Tibial artery (tissue), 4 donors: ENCODE measurements around the gene SPATS1.

Source experiments
- DNase-seq, 2 donors: peaks; one replicate each; pipeline ENCODE4 v3.0.0-alpha.2; 2019
- H3K27ac ChIP-seq, 2 donors: fragments of 200-600 bp; sonication (generic) in 1 of 2; 1 replicate in 1 of 2; 2 replicates in 1 of 2; pipeline ENCODE4 v1.5.1; 2018 to 2019; ENCODE audit warnings: mild to moderate bottlenecking in 1 of 2
- H3K27me3 ChIP-seq, 2 donors: fragments of 200-600 bp; sonication (generic) in 1 of 2; one replicate each; pipeline versions ENCODE4 v1.5.1 to v1.6.0; 2016 to 2019
- H3K36me3 ChIP-seq, 3 donors: fragments of 200-600 bp; sonication (generic) in 2 of 3; one replicate each; pipeline ENCODE4 v1.5.1; 2016 to 2019; ENCODE audit warnings: mild to moderate bottlenecking in 2 of 3
- H3K4me1 ChIP-seq, 4 donors: fragments of 200-600 bp; sonication (generic) in 2 of 4; 1 replicate in 3 of 4; 2 replicates in 1 of 4; pipeline ENCODE4 v1.5.1; 2016 to 2019
- H3K4me3 ChIP-seq, 2 donors: fragments of 200-600 bp; sonication (generic) in 1 of 2; 1 replicate in 1 of 2; 2 replicates in 1 of 2; pipeline ENCODE4 v1.5.1; 2018 to 2019; ENCODE audit warnings: mild to moderate bottlenecking in 2 of 2
- H3K9me3 ChIP-seq, 3 donors: fragments of 200-600 bp; sonication (generic) in 1 of 3; one replicate each; pipeline ENCODE4 v1.5.1; 2016 to 2019
- CTCF ChIP-seq, 2 experiments: fragments of 200-600 bp in 1 of 2; fragments of 450-650 bp in 1 of 2; IDR thresholded peaks; one replicate each; pipeline ENCODE4 v1.5.1; 2017 to 2019; ENCODE audit warnings: antibody characterized with exemption in 2 of 2, mild to moderate bottlenecking in 1 of 2, moderate library complexity in 1 of 2
- intact Hi-C: fragments of 100-400 bp; cut with DNase I; formaldehyde crosslinking; loops from one replicate; pipeline ENCODE4 v1.15.0; 2023; ENCODE audit warnings: low total_unique reads

SPATS1 gene

GRCh38 chr6:44387346-44388134, 45.1 kb downstream of the SPATS1 start, which contains the start of gene CDC5L:
Gene CDC5L, plus strand, starts transcription at chr6:44387706. Its CDS starts 118 bp downstream, at chr6:44387824.
- peak; percentile 96 to 98 for DNase-seq
- Histone ChIP-seq H3K4me1 (peaks cover 4 to 46% (median 17%) of the 10 kb centered on the region in 4 donors), H3K27me3 (no peaks in the 10 kb centered on the region), H3K9me3 (no peaks in the 10 kb centered on the region), H3K27ac (peak within 1 kb of the TSS; percentile 95 to 98), H3K36me3 (peaks cover 10 to 14% (median 14%) of the 10 kb centered on the region in 3 donors), H3K4me3 (peak within 1 kb of the TSS; percentile 68 to 94)
- no peak for TF ChIP-seq CTCF (IDR thresholded peaks at IDR 0.05)
- intact Hi-C loops = loop anchor here (5.0 kb wide), 1 partner anchor 120 kb away; the partner anchor contains the start of gene NFKBIE

GRCh38 chr6:44388135-44388487, 45.7 kb downstream of the SPATS1 start:
- Histone ChIP-seq H3K9me3 (no peaks in the 10 kb centered on the region), H3K27ac (peak overlapping the region; percentile 95 to 98), H3K36me3 (peaks cover 16 to 19% (median 18%) of the 10 kb centered on the region in 3 donors), H3K4me1 (peaks cover 4 to 46% (median 17%) of the 10 kb centered on the region in 4 donors), H3K4me3 (peak overlapping the region; percentile 68 to 94), H3K27me3 (no peaks in the 10 kb centered on the region)
- no peak for TF ChIP-seq CTCF (IDR thresholded peaks at IDR 0.05)
- intact Hi-C loops = loop anchor here (5.0 kb wide), 1 partner anchor 121 kb away; the partner anchor contains the start of gene NFKBIE
- DNase-seq = no peak

DNA sequence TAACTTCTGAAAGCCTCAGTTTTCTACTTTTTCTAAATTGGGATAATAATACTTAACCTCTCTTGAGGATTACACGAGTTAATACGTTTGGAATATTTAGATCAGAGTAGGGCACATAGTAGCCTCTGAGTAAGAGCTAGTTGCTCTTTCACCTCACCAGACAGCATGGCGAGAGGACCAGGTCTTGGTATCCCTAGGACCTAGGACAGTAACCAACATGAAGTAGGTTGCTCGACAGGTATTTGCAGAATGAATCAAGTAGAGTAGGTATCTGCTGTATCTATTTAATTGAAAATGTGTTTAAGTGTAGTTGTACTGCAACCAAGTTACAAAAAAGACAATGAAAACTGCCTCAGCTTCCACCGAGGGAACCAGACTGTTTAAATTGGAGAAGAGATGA, 46.4 kb downstream of the SPATS1 start:
- H3K4me3 ChIP-seq = peak overlapping the region; percentile 68 to 94
- H3K4me1 ChIP-seq = peaks cover 4 to 46% (median 17%) of the 10 kb centered on the region in 4 donors
- peaks cover 23 to 27% (median 25%) of the 10 kb centered on the region in 3 donors for H3K36me3 ChIP-seq
- no peak for DNase-seq
- no peaks in the 10 kb centered on the region for H3K27me3 ChIP-seq
- H3K27ac ChIP-seq = peak overlapping the region; percentile 95 to 98
- no peak for TF ChIP-seq CTCF (IDR thresholded peaks at IDR 0.05)
- intact Hi-C loops = loop anchor here (5.0 kb wide), 1 partner anchor 122 kb away; the partner anchor contains the start of gene NFKBIE
- H3K9me3 ChIP-seq = no peaks in the 10 kb centered on the region

- no peak for TF ChIP-seq CTCF (IDR thresholded peaks at IDR 0.05)
These were observed 47.8 kb downstream of the SPATS1 start for GRCh38 chr6:44390158-44390683.

More at GRCh38 chr6:44390158-44390683, 47.8 kb downstream of the SPATS1 start:
- Histone ChIP-seq H3K4me3 (no peak overlapping the region), H3K27me3 (no peaks in the 10 kb centered on the region), H3K27ac (no peak overlapping the region), H3K36me3 (peaks cover 33 to 40% (median 38%) of the 10 kb centered on the region in 3 donors), H3K4me1 (peaks cover 4 to 43% (median 17%) of the 10 kb centered on the region in 4 donors), H3K9me3 (no peaks in the 10 kb centered on the region)
- intact Hi-C loops = no loop called here
- no peak for DNase-seq
